Heart left ventricle (tissue), 16 donors: ENCODE measurements around the gene HORMAD2. TPM values are rescaled to one million over a fixed set of nuclear protein-coding genes. Genes with fewer than 3 reads are reported as not detected.

Source experiments
- ATAC-seq, 4 donors: fragments of 200-7000 bp; cut with Tn5 transposase; one replicate each; pipeline ENCODE4 v1.9.1; 2020 to 2022; ENCODE audit warnings: moderate library complexity in 4 of 4, mild to moderate bottlenecking in 3 of 4, moderate number of reproducible peaks in 1 of 4
- DNase-seq, 5 donors: peaks; one replicate each; pipeline ENCODE4 v3.0.0-alpha.2; 2020
- H3K27ac ChIP-seq, 12 donors: fragments of 200-600 bp; sonication (generic) in 4 of 12; one replicate each; pipeline versions ENCODE4 v1.5.0 to v1.8.0; 2016 to 2022; ENCODE audit warnings: mild to moderate bottlenecking in 2 of 12
- H3K27me3 ChIP-seq, 9 donors: fragments of 200-600 bp; sonication (generic) in 2 of 9; one replicate each; pipeline versions ENCODE4 v1.5.1 to v1.8.0; 2016 to 2022; ENCODE audit warnings: mild to moderate bottlenecking in 3 of 9
- H3K36me3 ChIP-seq, 9 donors: fragments of 200-600 bp; sonication (generic) in 2 of 9; one replicate each; pipeline versions ENCODE4 v1.5.0 to v1.8.0; 2018 to 2022; ENCODE audit warnings: mild to moderate bottlenecking in 2 of 9
- H3K4me1 ChIP-seq, 12 donors: fragments of 200-600 bp; sonication (generic) in 4 of 12; one replicate each; pipeline versions ENCODE4 v1.5.0 to v1.8.0; 2016 to 2022; ENCODE audit warnings: mild to moderate bottlenecking in 3 of 12
- H3K4me3 ChIP-seq, 12 donors: fragments of 200-600 bp; sonication (generic) in 4 of 12; one replicate each; pipeline versions ENCODE4 v1.5.0 to v1.8.0; 2017 to 2022; ENCODE audit warnings: mild to moderate bottlenecking in 9 of 12, moderate library complexity in 4 of 12
- H3K9me3 ChIP-seq, 12 donors: fragments of 200-600 bp; sonication (generic) in 4 of 12; one replicate each; pipeline versions ENCODE4 v1.5.0 to v1.8.0; 2016 to 2022; ENCODE audit warnings: mild to moderate bottlenecking in 1 of 12
- POLR2A ChIP-seq, 2 donors: fragments of 450-650 bp; IDR thresholded peaks; one replicate each; pipeline ENCODE4 v1.6.1; 2017; ENCODE audit warnings: antibody characterized with exemption in 2 of 2, mild to moderate bottlenecking in 2 of 2, moderate library complexity in 2 of 2
- WGBS, 4 donors: extraction: QIAGEN DNeasy Blood & Tissue Kit in 2 of 4; methylation state at CpG; one replicate each; pipeline versions ENCODE4 v1.1.5 to v1.1.7; 2013 to 2018; 5-methylcytosine and 5-hydroxymethylcytosine counted together
- intact Hi-C, 10 donors: fragments of 100-400 bp; cut with DNase I; formaldehyde crosslinking; loops; one replicate each; pipeline versions ENCODE4 v1.11.1 to v1.14.2; 2022
- polyA plus RNA-seq, 2 donors: library from polyadenylated mRNA; stranded (reverse); fragments of 200-250 nt; gene quantifications; one replicate each; pipeline ENCODE4 v1.2.3, GENCODE V29; 2013
- total RNA-seq, 9 donors: library from RNA; depleted of rRNA in 2 of 9; stranded (reverse); fragments of >200 nt in 2 of 9; fragmentation: NEBNext Ultra II Directional in 3 of 9; extraction: Animal tissue kit (Norgen Biotek cat#: 25700) in 3 of 9; gene quantifications; one replicate each; pipeline versions ENCODE4 v1.1.0 to v1.2.4, GENCODE V29; 2016 to 2023
- TF ChIP-seq, protein P1 (sequence below), 12 donors: fragments of 200-600 bp; sonication (generic) in 4 of 12; IDR thresholded peaks; one replicate each; pipeline versions ENCODE4 v1.5.0 to v1.8.0; 2018 to 2022; ENCODE audit warnings: antibody characterized with exemption in 12 of 12, mild to moderate bottlenecking in 5 of 12
- donor health status: ischemic (EF 13 %, LVEDD 7.1; RV severe dilation, severe dysfunction).
- donor health status: healthy with polysubstance abuse.
- donor health status: DM: no; HTN: yes; CAD: no.
- donor health status: DM: no; HTN: no; CAD: no.
- donor health status: ischemic (EF 25% LVEDD 6.9; RV normal size, moderate dysfunction).
- donor health status: ischemic (EF 25% LVEDD 5.7; RV mildly dilated, moderate dysfunction).
- donor health status: healthy.
- donor health status: DM: yes; HTN: yes; CAD: no.
- donor health status: ischemic (EF 35%, LVEDD 5.7; RV mildly dilated, moderate dysfunction).
- donor health status: nonischemic (EF 11% LVEDD 7.7; RV severe dilation, severe dysfunction).
- donor health status: DM: yes; HTN: yes; CAD: no.
- donor health status: PGD.
- donor health status: ischemic (EF 29% LVEDD 5.4; RV normal size, mild dysfunction).
- donor health status: nonischemic (EF 23%, LVEDD 6.1; RV moderate dilation, normal function).

HORMAD2 gene
- total and polyA plus RNA-seq, 11 donors: not detected

DNA sequence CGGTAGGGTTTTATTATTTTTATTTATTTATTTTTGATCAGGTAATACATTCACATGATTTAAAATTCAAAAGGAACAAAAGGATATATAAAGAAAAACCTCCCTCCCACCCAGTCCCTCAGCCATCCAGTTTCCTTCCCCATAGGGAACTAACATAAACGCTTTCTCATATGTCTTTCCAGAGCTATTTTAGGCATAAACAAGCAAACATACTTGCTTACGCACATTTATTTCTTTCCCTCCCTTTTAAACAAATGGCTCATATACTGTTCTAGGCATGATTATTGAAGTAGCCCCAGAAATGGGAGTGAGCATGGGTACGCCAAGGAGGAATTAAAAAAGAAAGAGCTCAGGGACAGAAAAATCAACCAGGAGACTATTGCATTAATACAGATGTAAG lies 102.6 kb downstream of the HORMAD2 start:
- H3K27me3 ChIP-seq: peaks cover 0 to 34% (median 4%) of the 10 kb centered on the region in 9 donors
- peaks cover 0 to 17% (median 0%) of the 10 kb centered on the region in 12 donors for H3K4me1 ChIP-seq
- H3K4me3 ChIP-seq: no peak overlapping the region
- no peaks in the 10 kb centered on the region for H3K36me3 ChIP-seq
- ATAC-seq: no peak
- H3K9me3 ChIP-seq: no peaks in the 10 kb centered on the region
- TF ChIP-seq, protein P1, sequence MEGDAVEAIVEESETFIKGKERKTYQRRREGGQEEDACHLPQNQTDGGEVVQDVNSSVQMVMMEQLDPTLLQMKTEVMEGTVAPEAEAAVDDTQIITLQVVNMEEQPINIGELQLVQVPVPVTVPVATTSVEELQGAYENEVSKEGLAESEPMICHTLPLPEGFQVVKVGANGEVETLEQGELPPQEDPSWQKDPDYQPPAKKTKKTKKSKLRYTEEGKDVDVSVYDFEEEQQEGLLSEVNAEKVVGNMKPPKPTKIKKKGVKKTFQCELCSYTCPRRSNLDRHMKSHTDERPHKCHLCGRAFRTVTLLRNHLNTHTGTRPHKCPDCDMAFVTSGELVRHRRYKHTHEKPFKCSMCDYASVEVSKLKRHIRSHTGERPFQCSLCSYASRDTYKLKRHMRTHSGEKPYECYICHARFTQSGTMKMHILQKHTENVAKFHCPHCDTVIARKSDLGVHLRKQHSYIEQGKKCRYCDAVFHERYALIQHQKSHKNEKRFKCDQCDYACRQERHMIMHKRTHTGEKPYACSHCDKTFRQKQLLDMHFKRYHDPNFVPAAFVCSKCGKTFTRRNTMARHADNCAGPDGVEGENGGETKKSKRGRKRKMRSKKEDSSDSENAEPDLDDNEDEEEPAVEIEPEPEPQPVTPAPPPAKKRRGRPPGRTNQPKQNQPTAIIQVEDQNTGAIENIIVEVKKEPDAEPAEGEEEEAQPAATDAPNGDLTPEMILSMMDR (IDR thresholded peaks at IDR 0.05): no peak
- no peak for TF ChIP-seq POLR2A (IDR thresholded peaks at IDR 0.05)
- DNase-seq: no peak
- H3K27ac ChIP-seq: no peak overlapping the region
- WGBS, 4 donors: 56 to 61% (median 58%) methylated on average over 4 of the region's 4 CpGs
- intact Hi-C loops: no loop called here

DNA sequence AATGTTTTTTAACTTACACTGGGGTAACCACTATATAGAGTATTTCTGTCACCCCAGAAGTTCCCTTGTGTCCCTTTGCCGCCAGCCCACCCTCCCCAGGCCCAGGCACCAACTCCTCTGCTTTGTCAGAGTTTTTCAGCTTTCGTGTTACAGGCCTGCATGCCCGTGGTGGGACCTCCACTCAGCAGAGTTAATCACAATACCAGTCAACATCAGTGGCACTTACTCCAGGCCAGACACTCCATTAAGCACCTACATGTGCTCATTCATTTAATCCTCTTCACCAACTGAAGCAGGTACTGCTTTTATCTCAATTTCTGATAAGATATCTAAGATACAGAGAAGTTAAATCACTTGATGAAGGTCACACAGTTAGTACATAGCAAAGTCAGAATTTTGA lies 103.0 kb downstream of the HORMAD2 start:
- H3K4me3 ChIP-seq: no peak overlapping the region
- intact Hi-C loops: no loop called here
- TF ChIP-seq, protein P1 (IDR thresholded peaks at IDR 0.05): no peak
- no peak for TF ChIP-seq POLR2A (IDR thresholded peaks at IDR 0.05)
- H3K9me3 ChIP-seq: no peaks in the 10 kb centered on the region
- peaks cover 0 to 38% (median 7%) of the 10 kb centered on the region in 9 donors for H3K27me3 ChIP-seq
- 72 to 86% (median 80%) methylated on average over 3 of the region's 3 CpGs for WGBS, 4 donors
- H3K36me3 ChIP-seq: no peaks in the 10 kb centered on the region
- ATAC-seq (no peak), DNase-seq (no peak)
- H3K27ac ChIP-seq: no peak overlapping the region
- peaks cover 0 to 17% (median 0%) of the 10 kb centered on the region in 12 donors for H3K4me1 ChIP-seq

DNA sequence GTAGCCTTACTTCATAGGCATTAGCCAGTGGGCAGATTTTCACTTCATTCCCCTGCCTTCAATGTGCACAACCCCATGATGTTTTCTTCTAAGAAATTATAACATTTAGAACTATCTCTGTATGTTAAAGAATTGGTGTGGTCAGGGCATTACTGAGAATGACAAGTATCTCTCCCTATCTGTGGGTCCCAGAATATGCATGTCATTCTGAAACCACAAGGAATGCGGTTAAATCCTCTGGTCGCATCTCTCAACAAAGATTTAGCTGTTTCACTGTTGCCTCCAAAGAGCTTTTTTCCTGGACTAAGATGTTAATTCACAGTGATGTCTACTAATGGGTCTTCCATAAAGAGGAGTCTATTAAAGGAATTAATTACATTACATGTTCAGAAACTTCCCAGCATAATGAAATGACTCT lies 103.6 kb downstream of the HORMAD2 start:
- no peak for TF ChIP-seq POLR2A (IDR thresholded peaks at IDR 0.05)
- TF ChIP-seq, protein P1 (IDR thresholded peaks at IDR 0.05): no peak
- ATAC-seq: no peak
- Histone ChIP-seq H3K9me3 (no peaks in the 10 kb centered on the region), H3K27me3 (peaks cover 0 to 44% (median 7%) of the 10 kb centered on the region in 9 donors), H3K27ac (no peak overlapping the region), H3K4me1 (peaks cover 0 to 12% (median 0%) of the 10 kb centered on the region in 12 donors), H3K4me3 (no peak overlapping the region), H3K36me3 (no peaks in the 10 kb centered on the region)
- intact Hi-C loops: no loop called here
- no peak for DNase-seq
- WGBS, 4 donors: 80 to 91% (median 86%) methylated on average over 2 of the region's 2 CpGs

DNA sequence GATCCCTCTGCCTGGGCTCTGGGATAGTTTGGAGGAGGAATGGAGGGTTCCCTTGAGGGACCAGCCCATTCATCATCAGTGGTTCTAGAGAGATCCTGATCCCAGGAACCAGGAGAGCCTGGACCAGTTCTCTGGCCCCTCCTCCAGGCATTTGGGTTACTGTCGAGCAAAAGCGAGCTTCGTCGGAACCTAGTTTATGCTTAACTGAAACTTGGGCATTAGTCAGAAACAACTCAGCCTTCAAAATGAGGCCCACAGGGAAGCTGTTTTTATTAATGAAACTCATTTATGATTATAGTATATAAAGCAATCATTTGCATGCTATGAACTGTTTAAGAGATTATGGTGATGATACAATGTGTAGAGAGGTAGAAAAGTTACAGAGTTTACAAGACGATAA lies 104.9 kb downstream of the HORMAD2 start:
- Histone ChIP-seq H3K4me3 (no peak overlapping the region), H3K27me3 (peaks cover 0 to 46% (median 5%) of the 10 kb centered on the region in 9 donors), H3K4me1 (peaks cover 0 to 12% (median 0%) of the 10 kb centered on the region in 12 donors), H3K36me3 (no peaks in the 10 kb centered on the region), H3K27ac (no peak overlapping the region), H3K9me3 (no peaks in the 10 kb centered on the region)
- WGBS, 4 donors: 92 to 94% (median 92%) methylated on average over 5 of the region's 5 CpGs
- intact Hi-C loops: no loop called here
- TF ChIP-seq POLR2A (IDR thresholded peaks at IDR 0.05): no peak
- TF ChIP-seq, protein P1 (IDR thresholded peaks at IDR 0.05): no peak
- ATAC-seq: no peak
- DNase-seq: no peak
